Measurements from ENCODE around the gene MLXIP. TPM values are rescaled to one million over a fixed set of nuclear protein-coding genes. Genes with fewer than 3 reads are reported as not detected.

The MLXIP gene
- total and polyA plus RNA-seq, 2 of the 13 experiments (the other 11 are each of a cell fraction or from before 2014, with no cell fraction given) = 5.3 to 6.7 TPM

DNA sequence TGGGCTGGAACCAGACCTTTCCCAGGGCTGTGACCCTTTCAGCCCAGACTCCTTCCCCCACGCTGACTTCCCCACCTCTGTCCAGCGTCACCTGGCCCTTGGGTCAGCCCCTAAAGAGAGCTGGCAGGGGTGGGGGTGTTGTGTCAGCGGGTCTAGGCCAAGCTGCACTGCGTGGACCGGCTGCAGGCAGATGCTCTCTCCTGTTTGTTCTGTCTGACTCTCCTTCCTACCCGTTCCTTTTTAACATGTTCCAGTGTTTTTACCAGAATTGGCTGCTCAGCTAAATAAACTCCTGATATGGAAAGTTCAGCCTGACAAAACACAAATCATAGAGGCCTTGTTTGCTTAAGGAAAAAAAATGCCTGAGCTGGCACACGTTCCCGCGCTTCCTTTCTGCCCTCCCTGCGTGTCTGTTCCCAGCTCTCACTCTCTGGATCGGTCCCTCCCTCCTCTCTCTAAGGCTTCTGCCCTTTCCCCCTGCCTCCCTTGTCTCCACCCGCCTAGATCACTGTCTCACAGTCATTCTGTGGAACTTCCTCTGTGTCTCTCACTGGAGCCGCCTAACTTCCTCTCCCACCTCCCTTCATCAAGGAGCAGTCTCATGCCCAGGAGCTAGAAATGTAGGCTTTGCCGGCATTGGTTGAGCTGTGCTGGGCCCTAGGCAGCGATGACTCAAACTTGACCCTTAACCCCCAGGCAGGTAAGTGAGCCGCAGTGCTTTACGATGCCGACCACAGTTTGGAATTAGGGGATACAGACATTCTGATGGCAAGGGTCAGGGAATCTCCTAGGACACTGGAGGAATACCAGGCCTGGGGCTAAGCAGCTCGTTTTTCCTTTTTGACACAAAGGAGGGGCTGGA is 15.5 kb upstream of the MLXIP start (continued):
- TF ChIP-seq, protein P1, sequence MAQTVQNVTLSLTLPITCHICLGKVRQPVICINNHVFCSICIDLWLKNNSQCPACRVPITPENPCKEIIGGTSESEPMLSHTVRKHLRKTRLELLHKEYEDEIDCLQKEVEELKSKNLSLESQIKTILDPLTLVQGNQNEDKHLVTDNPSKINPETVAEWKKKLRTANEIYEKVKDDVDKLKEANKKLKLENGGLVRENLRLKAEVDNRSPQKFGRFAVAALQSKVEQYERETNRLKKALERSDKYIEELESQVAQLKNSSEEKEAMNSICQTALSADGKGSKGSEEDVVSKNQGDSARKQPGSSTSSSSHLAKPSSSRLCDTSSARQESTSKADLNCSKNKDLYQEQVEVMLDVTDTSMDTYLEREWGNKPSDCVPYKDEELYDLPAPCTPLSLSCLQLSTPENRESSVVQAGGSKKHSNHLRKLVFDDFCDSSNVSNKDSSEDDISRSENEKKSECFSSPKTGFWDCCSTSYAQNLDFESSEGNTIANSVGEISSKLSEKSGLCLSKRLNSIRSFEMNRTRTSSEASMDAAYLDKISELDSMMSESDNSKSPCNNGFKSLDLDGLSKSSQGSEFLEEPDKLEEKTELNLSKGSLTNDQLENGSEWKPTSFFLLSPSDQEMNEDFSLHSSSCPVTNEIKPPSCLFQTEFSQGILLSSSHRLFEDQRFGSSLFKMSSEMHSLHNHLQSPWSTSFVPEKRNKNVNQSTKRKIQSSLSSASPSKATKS (CRISPR knock-in tag; IDR thresholded peaks at IDR 0.05) = no peak
- no peak for TF ChIP-seq PAWR (CRISPR knock-in tag; IDR thresholded peaks at IDR 0.05; ENCODE audit: borderline replicate concordance)
- TF ChIP-seq, protein P2, sequence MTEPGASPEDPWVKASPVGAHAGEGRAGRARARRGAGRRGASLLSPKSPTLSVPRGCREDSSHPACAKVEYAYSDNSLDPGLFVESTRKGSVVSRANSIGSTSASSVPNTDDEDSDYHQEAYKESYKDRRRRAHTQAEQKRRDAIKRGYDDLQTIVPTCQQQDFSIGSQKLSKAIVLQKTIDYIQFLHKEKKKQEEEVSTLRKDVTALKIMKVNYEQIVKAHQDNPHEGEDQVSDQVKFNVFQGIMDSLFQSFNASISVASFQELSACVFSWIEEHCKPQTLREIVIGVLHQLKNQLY (CRISPR knock-in tag; IDR thresholded peaks at IDR 0.05) = no peak; the same call in 1 of the 2 replicates
- TF ChIP-seq MTF2 (CRISPR knock-in tag; IDR thresholded peaks at IDR 0.05; ENCODE audit: borderline replicate concordance) = peak; percentile 42; the same call in 1 of the 2 replicates
- TF ChIP-seq PTBP1 (IDR thresholded peaks at IDR 0.05; ENCODE audit: low read depth, low read length, poor library complexity, severe bottlenecking) = no peak
- TF ChIP-seq, protein P3, sequence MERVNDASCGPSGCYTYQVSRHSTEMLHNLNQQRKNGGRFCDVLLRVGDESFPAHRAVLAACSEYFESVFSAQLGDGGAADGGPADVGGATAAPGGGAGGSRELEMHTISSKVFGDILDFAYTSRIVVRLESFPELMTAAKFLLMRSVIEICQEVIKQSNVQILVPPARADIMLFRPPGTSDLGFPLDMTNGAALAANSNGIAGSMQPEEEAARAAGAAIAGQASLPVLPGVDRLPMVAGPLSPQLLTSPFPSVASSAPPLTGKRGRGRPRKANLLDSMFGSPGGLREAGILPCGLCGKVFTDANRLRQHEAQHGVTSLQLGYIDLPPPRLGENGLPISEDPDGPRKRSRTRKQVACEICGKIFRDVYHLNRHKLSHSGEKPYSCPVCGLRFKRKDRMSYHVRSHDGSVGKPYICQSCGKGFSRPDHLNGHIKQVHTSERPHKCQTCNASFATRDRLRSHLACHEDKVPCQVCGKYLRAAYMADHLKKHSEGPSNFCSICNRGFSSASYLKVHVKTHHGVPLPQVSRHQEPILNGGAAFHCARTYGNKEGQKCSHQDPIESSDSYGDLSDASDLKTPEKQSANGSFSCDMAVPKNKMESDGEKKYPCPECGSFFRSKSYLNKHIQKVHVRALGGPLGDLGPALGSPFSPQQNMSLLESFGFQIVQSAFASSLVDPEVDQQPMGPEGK (CRISPR knock-in tag; IDR thresholded peaks at IDR 0.05) = no peak
- TF ChIP-seq, protein P4, sequence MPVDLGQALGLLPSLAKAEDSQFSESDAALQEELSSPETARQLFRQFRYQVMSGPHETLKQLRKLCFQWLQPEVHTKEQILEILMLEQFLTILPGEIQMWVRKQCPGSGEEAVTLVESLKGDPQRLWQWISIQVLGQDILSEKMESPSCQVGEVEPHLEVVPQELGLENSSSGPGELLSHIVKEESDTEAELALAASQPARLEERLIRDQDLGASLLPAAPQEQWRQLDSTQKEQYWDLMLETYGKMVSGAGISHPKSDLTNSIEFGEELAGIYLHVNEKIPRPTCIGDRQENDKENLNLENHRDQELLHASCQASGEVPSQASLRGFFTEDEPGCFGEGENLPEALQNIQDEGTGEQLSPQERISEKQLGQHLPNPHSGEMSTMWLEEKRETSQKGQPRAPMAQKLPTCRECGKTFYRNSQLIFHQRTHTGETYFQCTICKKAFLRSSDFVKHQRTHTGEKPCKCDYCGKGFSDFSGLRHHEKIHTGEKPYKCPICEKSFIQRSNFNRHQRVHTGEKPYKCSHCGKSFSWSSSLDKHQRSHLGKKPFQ (CRISPR knock-in tag; IDR thresholded peaks at IDR 0.05; ENCODE audit: insufficient replicate concordance) = no peak
- no peak for TF ChIP-seq THYN1 (CRISPR knock-in tag; IDR thresholded peaks at IDR 0.05; ENCODE audit: borderline replicate concordance, low read depth)
- TF ChIP-seq KAT2B (IDR thresholded peaks at IDR 0.05; ENCODE audit: borderline replicate concordance, low read depth, low read length) = no peak
- TF ChIP-seq ZNF879 (CRISPR knock-in tag; IDR thresholded peaks at IDR 0.05) = no peak
- TF ChIP-seq TCF7L2 (IDR thresholded peaks at IDR 0.05; ENCODE audit: low read depth, low read length) = no peak
- no peak for TF ChIP-seq MBD4 (IDR thresholded peaks at IDR 0.05; ENCODE audit: borderline replicate concordance, low read length)
- no peak for TF ChIP-seq ATRX (CRISPR knock-in tag; IDR thresholded peaks at IDR 0.05; ENCODE audit: borderline replicate concordance)
- no peak for TF ChIP-seq ZNF883 (CRISPR knock-in tag; IDR thresholded peaks at IDR 0.05; ENCODE audit: not compliant biosample characterization)
- no peak for TF ChIP-seq ZNF616 (CRISPR knock-in tag; IDR thresholded peaks at IDR 0.05; ENCODE audit: low read depth)
- no peak for TF ChIP-seq ZNF660 (CRISPR knock-in tag; IDR thresholded peaks at IDR 0.05; ENCODE audit: borderline replicate concordance, low read depth)
- peak; percentile 32; the same call in 1 of the 2 replicates for TF ChIP-seq NFYB (CRISPR knock-in tag; IDR thresholded peaks at IDR 0.05)
- TF ChIP-seq SCMH1 (CRISPR knock-in tag; IDR thresholded peaks at IDR 0.05; ENCODE audit: borderline replicate concordance) = no peak
- TF ChIP-seq, protein P5, sequence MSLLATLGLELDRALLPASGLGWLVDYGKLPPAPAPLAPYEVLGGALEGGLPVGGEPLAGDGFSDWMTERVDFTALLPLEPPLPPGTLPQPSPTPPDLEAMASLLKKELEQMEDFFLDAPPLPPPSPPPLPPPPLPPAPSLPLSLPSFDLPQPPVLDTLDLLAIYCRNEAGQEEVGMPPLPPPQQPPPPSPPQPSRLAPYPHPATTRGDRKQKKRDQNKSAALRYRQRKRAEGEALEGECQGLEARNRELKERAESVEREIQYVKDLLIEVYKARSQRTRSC (CRISPR knock-in tag; IDR thresholded peaks at IDR 0.05; ENCODE audit: low read depth) = no peak
